Measurements from ENCODE around the gene ARSI.
A peak's percentile ranks its signal among the peaks of the same experiment; 100 is the strongest.

ARSI gene

GRCh38 chr5:150338546-150338945 is 35.8 kb upstream of the ARSI start:
- Mint-ChIP-seq H3K9me3 (no peaks in the 10 kb centered on the region), H3K27me3 (peaks cover 1% of the 10 kb centered on the region), H3K27ac (no peak overlapping the region), H3K4me1 (peaks cover 18% of the 10 kb centered on the region), H3K36me3 (ENCODE audit: low read depth) (no peaks in the 10 kb centered on the region), H3K4me3 (no peak overlapping the region)
- DNase-seq (no peak), ATAC-seq (no peak)

DNA sequence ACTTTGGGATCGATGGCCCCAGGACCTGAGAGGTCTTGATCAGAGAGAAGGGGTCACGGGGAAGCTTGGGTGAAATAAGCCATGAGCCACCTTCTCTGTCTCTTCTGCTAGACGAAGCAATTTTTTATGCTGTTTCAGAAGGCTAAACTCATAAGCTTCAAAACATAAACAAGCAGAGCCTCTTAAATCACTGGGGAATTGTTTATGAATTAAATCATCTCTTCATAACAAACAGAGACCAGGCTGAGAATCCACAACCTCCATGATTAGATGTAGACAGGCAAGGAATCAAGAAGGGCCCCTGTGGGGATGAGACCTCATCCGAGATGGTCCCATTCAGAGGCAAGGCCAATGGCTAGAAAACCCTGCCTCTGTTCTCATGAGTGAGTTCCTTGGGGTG is 33.1 kb upstream of the ARSI start:
- no peak overlapping the region for H3K4me3 Mint-ChIP-seq
- H3K9me3 Mint-ChIP-seq: no peaks in the 10 kb centered on the region
- peaks cover 7% of the 10 kb centered on the region for H3K4me1 Mint-ChIP-seq
- no peaks in the 10 kb centered on the region for H3K27me3 Mint-ChIP-seq
- DNase-seq: no peak
- H3K27ac Mint-ChIP-seq: no peak overlapping the region
- ATAC-seq: no peak
- H3K36me3 Mint-ChIP-seq (ENCODE audit: low read depth): no peaks in the 10 kb centered on the region

DNA sequence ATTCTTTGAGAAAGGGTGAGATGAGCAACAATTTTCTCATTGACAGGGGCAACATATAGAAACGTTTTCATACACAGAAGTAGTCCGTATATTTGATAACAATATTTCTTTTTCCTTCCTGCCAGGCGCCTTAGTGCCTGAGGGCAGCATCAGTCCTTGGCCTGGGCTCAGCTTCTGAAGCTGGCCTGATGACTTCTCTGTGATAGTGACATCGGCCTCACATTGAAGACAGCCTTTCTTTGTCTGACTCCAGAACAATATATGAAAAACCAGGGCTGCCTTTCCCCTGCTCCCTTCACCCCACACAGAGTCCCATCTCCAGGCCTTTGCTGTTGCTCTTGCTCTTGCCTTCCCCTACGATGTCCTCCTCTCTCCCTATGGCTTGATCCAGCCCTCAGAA is 30.7 kb upstream of the ARSI start:
- Mint-ChIP-seq H3K4me3 (no peak overlapping the region), H3K27ac (no peak overlapping the region), H3K27me3 (no peaks in the 10 kb centered on the region), H3K9me3 (no peaks in the 10 kb centered on the region), H3K36me3 (ENCODE audit: low read depth) (no peaks in the 10 kb centered on the region), H3K4me1 (no peaks in the 10 kb centered on the region)
- ATAC-seq (no peak), DNase-seq (no peak)

DNA sequence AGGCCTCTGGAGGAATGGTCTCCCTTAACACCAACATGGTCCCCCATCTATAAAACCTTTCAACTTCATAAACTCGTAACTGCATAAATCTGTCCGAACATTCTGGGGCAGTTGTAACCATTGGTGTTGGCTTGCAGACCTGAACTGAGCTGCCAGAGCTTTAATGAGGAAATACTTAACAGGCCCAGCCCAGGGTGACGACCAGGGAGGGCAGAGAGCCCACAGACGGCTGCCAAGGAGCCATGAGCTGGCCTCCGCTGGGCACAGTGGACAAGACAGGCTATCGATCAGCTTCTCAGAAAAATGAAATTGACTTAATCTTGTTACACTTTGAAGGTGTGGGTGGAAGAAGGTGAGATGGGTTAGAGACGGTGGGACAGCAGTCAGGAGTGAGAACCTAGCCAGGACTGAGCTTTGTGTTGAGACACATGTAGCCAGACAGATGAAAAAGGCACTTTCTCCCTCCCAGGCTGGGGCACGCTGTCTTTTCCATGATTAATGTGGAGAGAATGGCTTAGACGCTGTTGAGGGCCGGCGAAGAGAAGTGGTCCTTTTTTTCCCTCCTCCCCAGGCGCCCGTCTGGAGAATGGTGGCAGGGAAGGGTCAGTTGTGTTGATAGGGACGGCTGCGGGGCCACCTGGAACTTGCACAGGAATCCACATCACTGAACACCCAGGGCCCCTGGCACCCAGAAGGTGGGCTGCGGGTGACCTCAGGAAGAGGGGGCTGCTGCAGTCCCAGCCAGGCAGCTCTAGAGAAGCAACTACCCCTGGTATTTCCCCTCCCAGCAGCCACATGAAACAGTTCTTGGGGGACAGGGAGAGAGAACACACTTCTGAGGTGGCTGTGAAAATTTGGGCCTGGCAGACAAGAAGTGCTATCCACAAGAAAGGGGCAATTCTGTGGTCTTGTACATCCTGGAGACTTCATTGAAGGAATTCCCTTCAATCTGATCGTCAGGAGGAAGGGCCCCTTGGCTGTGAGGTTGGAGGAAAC is 27.5 kb upstream of the ARSI start:
- Mint-ChIP-seq H3K27me3 (peaks cover 4% of the 10 kb centered on the region), H3K4me1 (no peaks in the 10 kb centered on the region), H3K9me3 (no peaks in the 10 kb centered on the region), H3K36me3 (ENCODE audit: low read depth) (no peaks in the 10 kb centered on the region), H3K27ac (no peak overlapping the region), H3K4me3 (no peak overlapping the region)
- ATAC-seq: no peak
- no peak for DNase-seq

- ATAC-seq (no peak), DNase-seq (no peak)
- Mint-ChIP-seq H3K4me1 (no peaks in the 10 kb centered on the region), H3K27me3 (peaks cover 4% of the 10 kb centered on the region), H3K36me3 (ENCODE audit: low read depth) (no peaks in the 10 kb centered on the region), H3K27ac (no peak overlapping the region), H3K9me3 (no peaks in the 10 kb centered on the region), H3K4me3 (no peak overlapping the region)
These were observed 26.3 kb upstream of the ARSI start for GRCh38 chr5:150329038-150329437.

GRCh38 chr5:150328515-150328914 is 25.8 kb upstream of the ARSI start:
- Mint-ChIP-seq H3K36me3 (ENCODE audit: low read depth) (no peaks in the 10 kb centered on the region), H3K27me3 (peaks cover 4% of the 10 kb centered on the region), H3K4me1 (no peaks in the 10 kb centered on the region), H3K4me3 (no peak overlapping the region), H3K9me3 (no peaks in the 10 kb centered on the region), H3K27ac (no peak overlapping the region)
- ATAC-seq: no peak
- DNase-seq: no peak

GRCh38 chr5:150327139-150327538 is 24.4 kb upstream of the ARSI start:
- peaks cover 3% of the 10 kb centered on the region for H3K4me1 Mint-ChIP-seq

DNA sequence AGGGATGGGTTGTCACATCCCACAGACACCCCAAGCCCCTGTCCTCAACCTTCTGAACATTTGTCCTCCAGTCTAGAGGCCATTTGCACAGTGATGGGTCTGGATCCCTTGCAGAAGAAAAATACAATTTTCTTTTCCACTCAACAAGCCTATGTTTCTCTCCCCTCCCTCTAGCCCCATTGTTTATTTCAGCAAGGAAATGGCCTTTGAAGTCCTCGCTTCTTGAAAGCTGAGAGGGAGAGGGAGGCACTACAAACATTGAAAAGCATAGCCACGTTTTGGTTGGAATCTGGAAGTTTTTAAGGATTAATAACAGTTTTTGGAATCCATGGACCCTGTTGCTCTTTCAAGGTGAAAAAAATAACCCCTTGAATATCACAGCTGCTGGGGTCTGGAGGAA is 24.0 kb upstream of the ARSI start:
- no peak overlapping the region for H3K4me3 Mint-ChIP-seq
- ATAC-seq: no peak
- peaks cover 4% of the 10 kb centered on the region for H3K27me3 Mint-ChIP-seq
- no peaks in the 10 kb centered on the region for H3K36me3 Mint-ChIP-seq (ENCODE audit: low read depth)
- H3K4me1 Mint-ChIP-seq: peaks cover 6% of the 10 kb centered on the region
- no peak overlapping the region for H3K27ac Mint-ChIP-seq
- no peak for DNase-seq
- H3K9me3 Mint-ChIP-seq: no peaks in the 10 kb centered on the region

More at GRCh38 chr5:150327139-150327538, 24.4 kb upstream of the ARSI start:
- Mint-ChIP-seq H3K36me3 (ENCODE audit: low read depth) (no peaks in the 10 kb centered on the region), H3K27ac (no peak overlapping the region), H3K9me3 (no peaks in the 10 kb centered on the region), H3K4me3 (no peak overlapping the region), H3K27me3 (peaks cover 4% of the 10 kb centered on the region)
- ATAC-seq: no peak
- DNase-seq: no peak

DNA sequence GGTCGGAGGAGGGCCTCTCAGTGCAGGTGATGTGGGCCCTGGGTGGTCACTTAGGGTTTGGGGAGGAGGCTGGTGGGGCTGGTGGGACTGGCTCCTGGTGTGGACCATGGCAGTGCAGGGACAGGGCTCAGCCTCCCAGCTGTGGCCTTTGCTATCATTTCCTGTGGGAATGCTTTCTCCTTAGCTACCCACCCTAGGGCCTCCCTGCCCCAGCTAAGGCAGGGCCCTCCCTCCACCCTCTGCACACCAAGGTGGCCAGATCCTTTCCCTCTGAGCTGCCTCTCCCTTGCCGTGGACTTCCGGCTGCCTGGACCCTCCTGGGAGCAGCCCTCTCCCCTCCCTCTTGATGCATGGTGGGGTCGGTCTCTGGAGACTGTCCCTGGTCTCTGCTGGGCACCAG is 22.7 kb upstream of the ARSI start:
- ATAC-seq: no peak

DNA sequence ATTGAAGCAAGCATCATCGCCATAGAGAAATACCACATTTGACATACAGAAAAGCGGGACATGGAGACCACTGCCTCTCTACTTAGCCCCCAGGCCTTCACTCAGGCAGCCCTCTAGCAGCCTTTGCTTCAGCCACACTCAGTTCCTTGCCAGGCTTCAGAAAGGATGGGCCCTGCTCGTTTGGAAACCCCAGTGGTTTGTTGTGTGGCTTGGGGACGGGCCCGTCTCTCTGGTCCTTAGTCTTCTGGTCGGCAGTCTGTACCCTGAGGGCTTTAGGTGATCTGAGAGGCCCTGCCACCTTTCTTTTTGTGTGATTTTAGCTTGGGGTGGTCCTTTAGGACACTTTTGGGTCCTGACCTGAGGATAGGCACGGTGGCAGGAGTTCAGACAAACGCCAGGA is 21.1 kb upstream of the ARSI start:
- DNase-seq (no peak), ATAC-seq (no peak)
- no peak overlapping the region for H3K4me3 Mint-ChIP-seq
- peaks cover 6% of the 10 kb centered on the region for H3K4me1 Mint-ChIP-seq
- no peak overlapping the region for H3K27ac Mint-ChIP-seq
- no peaks in the 10 kb centered on the region for H3K9me3 Mint-ChIP-seq
- no peaks in the 10 kb centered on the region for H3K36me3 Mint-ChIP-seq (ENCODE audit: low read depth)
- peaks cover 4% of the 10 kb centered on the region for H3K27me3 Mint-ChIP-seq

More for the DNA sequence above, 22.7 kb upstream of the ARSI start:
- H3K4me3 Mint-ChIP-seq: no peak overlapping the region
- no peak overlapping the region for H3K27ac Mint-ChIP-seq
- DNase-seq: no peak
- no peaks in the 10 kb centered on the region for H3K9me3 Mint-ChIP-seq
- H3K4me1 Mint-ChIP-seq: peaks cover 6% of the 10 kb centered on the region
- no peaks in the 10 kb centered on the region for H3K36me3 Mint-ChIP-seq (ENCODE audit: low read depth)
- H3K27me3 Mint-ChIP-seq: peaks cover 4% of the 10 kb centered on the region

GRCh38 chr5:150323092-150323491 is 20.4 kb upstream of the ARSI start:
- ATAC-seq (no peak), DNase-seq (no peak)
- peaks cover 6% of the 10 kb centered on the region for H3K4me1 Mint-ChIP-seq
- no peaks in the 10 kb centered on the region for H3K9me3 Mint-ChIP-seq
- no peak overlapping the region for H3K4me3 Mint-ChIP-seq
- H3K27ac Mint-ChIP-seq: no peak overlapping the region
- H3K36me3 Mint-ChIP-seq (ENCODE audit: low read depth): no peaks in the 10 kb centered on the region
- peaks cover 8% of the 10 kb centered on the region for H3K27me3 Mint-ChIP-seq

DNA sequence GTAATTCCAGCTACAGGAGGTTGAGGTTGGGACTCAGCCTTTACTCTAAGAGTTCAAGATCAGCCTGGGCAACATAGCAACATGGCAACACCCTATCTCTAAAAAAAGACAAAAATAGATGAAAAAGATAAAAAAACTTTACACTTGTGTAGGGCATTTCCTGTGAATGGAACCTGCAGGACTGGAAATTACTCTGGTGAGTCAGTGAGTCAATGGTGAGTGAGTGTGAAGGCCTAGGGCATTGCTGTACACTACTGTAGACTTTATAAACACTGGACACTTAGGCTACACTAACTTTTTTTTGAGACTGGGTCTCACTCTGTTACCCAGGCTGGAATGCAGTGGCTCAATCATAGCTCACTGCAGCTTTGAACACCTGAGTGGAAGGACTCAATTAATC is 19.5 kb upstream of the ARSI start:
- Mint-ChIP-seq H3K4me3 (no peak overlapping the region), H3K27me3 (peaks cover 8% of the 10 kb centered on the region), H3K9me3 (no peaks in the 10 kb centered on the region), H3K4me1 (peaks cover 10% of the 10 kb centered on the region), H3K27ac (peak overlapping the region; percentile 26), H3K36me3 (ENCODE audit: low read depth) (no peaks in the 10 kb centered on the region)
- DNase-seq: no peak
- no peak for ATAC-seq

GRCh38 chr5:150321784-150322183 is 19.1 kb upstream of the ARSI start:
- DNase-seq: no peak
- ATAC-seq: no peak
- Mint-ChIP-seq H3K9me3 (no peaks in the 10 kb centered on the region), H3K27ac (peak overlapping the region; percentile 26), H3K27me3 (peaks cover 8% of the 10 kb centered on the region), H3K4me3 (no peak overlapping the region), H3K36me3 (ENCODE audit: low read depth) (no peaks in the 10 kb centered on the region), H3K4me1 (peaks cover 13% of the 10 kb centered on the region)

DNA sequence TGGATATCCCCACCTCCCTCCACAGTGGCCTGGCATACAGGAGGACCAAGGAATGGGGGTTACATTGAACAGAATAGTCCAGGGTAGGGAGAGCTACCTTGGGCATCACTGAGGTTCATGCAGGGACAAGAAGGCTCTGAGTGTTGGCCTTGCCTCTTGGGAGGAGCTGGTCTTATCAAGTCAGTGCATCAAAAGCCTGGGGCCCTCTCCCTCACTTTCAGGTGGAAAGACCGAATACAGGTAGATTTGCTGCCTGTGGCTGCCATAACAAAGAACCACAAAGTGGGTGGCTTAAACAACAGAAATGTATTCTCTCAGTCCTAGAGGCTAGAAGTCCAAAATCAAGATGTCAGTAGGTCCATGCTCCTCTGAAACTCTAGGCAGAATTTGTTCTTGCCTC is 18.5 kb upstream of the ARSI start:
- DNase-seq: no peak
- Mint-ChIP-seq H3K4me1 (peaks cover 13% of the 10 kb centered on the region), H3K27me3 (peaks cover 8% of the 10 kb centered on the region), H3K4me3 (no peak overlapping the region), H3K36me3 (ENCODE audit: low read depth) (no peaks in the 10 kb centered on the region), H3K27ac (no peak overlapping the region), H3K9me3 (no peaks in the 10 kb centered on the region)
- ATAC-seq: no peak

GRCh38 chr5:150320044-150320613 is 17.4 kb upstream of the ARSI start:
- ATAC-seq: no peak

More at GRCh38 chr5:150320044-150320613, 17.4 kb upstream of the ARSI start:
- no peaks in the 10 kb centered on the region for H3K36me3 Mint-ChIP-seq (ENCODE audit: low read depth)
- DNase-seq: no peak
- no peaks in the 10 kb centered on the region for H3K9me3 Mint-ChIP-seq
- peaks cover 4% of the 10 kb centered on the region for H3K27me3 Mint-ChIP-seq
- no peak overlapping the region for H3K27ac Mint-ChIP-seq
- H3K4me1 Mint-ChIP-seq: peaks cover 13% of the 10 kb centered on the region
- no peak overlapping the region for H3K4me3 Mint-ChIP-seq

Measured in activated naive CD8-positive, alpha-beta T cell treated with anti-CD3 and anti-CD28 coated beads, Interleukin-2, amount 50 U/mL, for 24 hours (primary cell).